HepG2 (cell line): ENCODE measurements around the gene UNKL. TPM values are rescaled to one million over a fixed set of nuclear protein-coding genes. Genes with fewer than 3 reads are reported as not detected.

Experiments used
- CTCF ChIP-seq: sonication (generic); formaldehyde crosslinking; IDR thresholded peaks from 2 replicates; pipeline ENCODE4 v1.5.0; 2020; ENCODE audit warnings: mild to moderate bottlenecking, missing genetic modification reagents, moderate library complexity
- FOXK2 ChIP-seq: fragments of 450-650 bp; IDR thresholded peaks from 2 replicates; pipeline ENCODE4 v1.6.1; 2016
- GPBP1L1 ChIP-seq: sonication (generic); formaldehyde crosslinking; IDR thresholded peaks from 2 replicates; pipeline ENCODE4 v1.5.0; 2020; ENCODE audit warnings: mild to moderate bottlenecking, missing genetic modification reagents
- MTERF4 ChIP-seq: sonication (generic); formaldehyde crosslinking; IDR thresholded peaks from 2 replicates; pipeline ENCODE4 v1.8.0; 2023; ENCODE audit warnings: mild to moderate bottlenecking, missing genetic modification reagents
- NR2C2 ChIP-seq: sonication (generic); formaldehyde crosslinking; IDR thresholded peaks from 2 replicates; pipeline ENCODE4 v1.4.0; 2020; ENCODE audit warnings: missing genetic modification reagents, mild to moderate bottlenecking, moderate library complexity, borderline replicate concordance
- PCBP2 ChIP-seq: fragments of 200-400 bp; formaldehyde crosslinking; optimal IDR thresholded peaks from 2 replicates; pipeline ENCODE3; 2018; ENCODE audit warnings: low read length, low read depth; ENCODE audit not compliant: poor library complexity, severe bottlenecking
- SKI ChIP-seq: fragments of 450-650 bp; IDR thresholded peaks from one replicate; pipeline ENCODE4 v1.6.1; 2018; ENCODE audit warnings: mild to moderate bottlenecking; ENCODE audit not compliant: partially characterized antibody
- STAT6 ChIP-seq: sonication (generic); formaldehyde crosslinking; IDR thresholded peaks from 2 replicates; pipeline ENCODE4 v1.4.0; 2020; ENCODE audit warnings: missing genetic modification reagents, mild to moderate bottlenecking, borderline replicate concordance
- ZNF101 ChIP-seq: sonication (generic); formaldehyde crosslinking; IDR thresholded peaks from 2 replicates; pipeline ENCODE4 v1.4.0; 2020; ENCODE audit warnings: mild to moderate bottlenecking, low read depth, missing genetic modification reagents, borderline replicate concordance
- ZNF292 ChIP-seq: sonication (generic); formaldehyde crosslinking; IDR thresholded peaks from 2 replicates; pipeline ENCODE4 v1.8.1; 2022; ENCODE audit warnings: mild to moderate bottlenecking, low read depth, missing genetic modification reagents, borderline replicate concordance
- ZNF33B ChIP-seq: sonication (generic); formaldehyde crosslinking; IDR thresholded peaks from 2 replicates; pipeline ENCODE4 v1.5.1; 2020; ENCODE audit warnings: mild to moderate bottlenecking, missing genetic modification reagents
- ZNF407 ChIP-seq: sonication (generic); formaldehyde crosslinking; IDR thresholded peaks from one replicate; pipeline ENCODE4 v1.5.1; 2020; ENCODE audit warnings: mild to moderate bottlenecking, missing genetic modification reagents; ENCODE audit errors: not compliant biosample characterization
- ZNF816 ChIP-seq: sonication (generic); formaldehyde crosslinking; IDR thresholded peaks from 2 replicates; pipeline ENCODE4 v1.8.0; 2022; ENCODE audit warnings: missing genetic modification reagents, mild to moderate bottlenecking, borderline replicate concordance
- polyA plus RNA-seq, 8 experiments: library from polyadenylated mRNA; depleted of rRNA in 3 of 8; stranded (reverse) in 7 of 8; unstranded in 1 of 8; fragments of >200 nt; fragmentation: Illumina TruSeq in 4 of 8; extraction: Trizol in 4 of 8; gene quantifications; 2 replicates each; pipeline versions ENCODE4 v1.2.1 to v1.2.3, GENCODE V29; 2011 to 2016; ENCODE audit warnings: low read depth in 4 of 8, missing spikeins in 1 of 8, mixed read lengths in 1 of 8; ENCODE audit not compliant: insufficient read depth in 1 of 8
- total RNA-seq, 5 experiments: library from RNA; depleted of rRNA; stranded (reverse); fragments of >200 nt; fragmentation: Illumina TruSeq; extraction: Trizol; gene quantifications; 2 replicates each; pipeline ENCODE4 v1.2.3, GENCODE V29; 2016; ENCODE audit warnings: low read depth in 1 of 5

UNKL gene
- total and polyA plus RNA-seq, 2 of the 13 experiments (the other 11 are each of a cell fraction or from before 2014, with no cell fraction given) = 10.4 to 17.6 TPM

GRCh38 chr16:1338119-1338730, 76.3 kb downstream of the UNKL start (continued):
- TF ChIP-seq ZNF407 (CRISPR knock-in tag) (no peak), ZNF101 (no peak), ZNF33B (CRISPR knock-in tag) (no peak), MTERF4 (CRISPR knock-in tag) (no peak), SKI (no peak), PCBP2 (no peak), GPBP1L1 (no peak), ZNF816 (no peak), ZNF292 (CRISPR knock-in tag) (no peak), NR2C2 (no peak), CTCF (CRISPR knock-in tag) (peak; percentile 81), FOXK2 (no peak), STAT6 (CRISPR knock-in tag) (no peak)
